ENCODE measurements around the gene RERE.

DNA sequence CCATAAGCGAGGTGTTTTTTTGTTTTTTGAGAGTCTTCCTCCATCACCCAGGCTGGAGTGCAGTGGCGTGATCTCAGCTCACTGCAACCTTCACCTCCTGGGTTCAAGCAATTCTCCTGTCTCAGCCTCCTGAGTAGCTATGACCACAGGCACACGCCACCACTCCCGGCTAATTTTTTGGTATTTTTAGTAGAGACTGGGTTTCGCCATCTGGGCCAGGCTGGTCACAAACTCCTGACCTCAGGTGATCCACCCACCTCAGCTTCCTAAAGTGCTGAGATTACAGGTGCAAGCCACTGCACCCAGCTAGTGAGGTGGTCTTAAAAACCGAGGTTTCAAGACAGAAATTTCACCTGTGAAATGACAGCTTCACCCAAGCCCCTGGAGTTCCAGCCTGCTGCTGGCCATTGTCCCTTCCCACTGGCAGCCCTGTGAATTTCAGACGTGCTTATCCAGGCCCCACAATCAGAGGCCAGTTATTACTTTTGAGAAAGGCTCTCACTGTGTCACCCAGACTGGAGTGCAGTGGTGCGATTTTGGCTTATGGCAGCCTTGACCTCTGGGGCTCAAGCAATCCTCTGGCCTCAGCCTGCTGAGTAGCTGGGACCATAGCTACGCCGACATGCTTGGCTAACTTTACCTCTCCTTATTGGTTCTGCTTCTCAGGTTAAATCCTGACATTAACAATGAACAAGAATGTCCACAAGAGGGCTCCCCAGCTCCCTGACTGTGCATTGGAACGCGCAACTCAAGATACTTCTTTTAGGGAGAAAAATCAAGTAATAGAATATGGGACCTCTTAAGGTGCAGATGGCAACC is 41.7 kb upstream of the RERE start:
- TF ChIP-seq, protein P1, sequence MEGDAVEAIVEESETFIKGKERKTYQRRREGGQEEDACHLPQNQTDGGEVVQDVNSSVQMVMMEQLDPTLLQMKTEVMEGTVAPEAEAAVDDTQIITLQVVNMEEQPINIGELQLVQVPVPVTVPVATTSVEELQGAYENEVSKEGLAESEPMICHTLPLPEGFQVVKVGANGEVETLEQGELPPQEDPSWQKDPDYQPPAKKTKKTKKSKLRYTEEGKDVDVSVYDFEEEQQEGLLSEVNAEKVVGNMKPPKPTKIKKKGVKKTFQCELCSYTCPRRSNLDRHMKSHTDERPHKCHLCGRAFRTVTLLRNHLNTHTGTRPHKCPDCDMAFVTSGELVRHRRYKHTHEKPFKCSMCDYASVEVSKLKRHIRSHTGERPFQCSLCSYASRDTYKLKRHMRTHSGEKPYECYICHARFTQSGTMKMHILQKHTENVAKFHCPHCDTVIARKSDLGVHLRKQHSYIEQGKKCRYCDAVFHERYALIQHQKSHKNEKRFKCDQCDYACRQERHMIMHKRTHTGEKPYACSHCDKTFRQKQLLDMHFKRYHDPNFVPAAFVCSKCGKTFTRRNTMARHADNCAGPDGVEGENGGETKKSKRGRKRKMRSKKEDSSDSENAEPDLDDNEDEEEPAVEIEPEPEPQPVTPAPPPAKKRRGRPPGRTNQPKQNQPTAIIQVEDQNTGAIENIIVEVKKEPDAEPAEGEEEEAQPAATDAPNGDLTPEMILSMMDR (IDR thresholded peaks at IDR 0.05; ENCODE audit: insufficient read depth, low read length, poor library complexity, severe bottlenecking): peak; percentile 72
- no peak for TF ChIP-seq EZH2phosphoT487 (conservative IDR thresholded peaks at IDR 0.05; ENCODE audit: low read length)

Data from SU-DHL-6 (cell line).